Colonic mucosa (tissue), 4 donors: ENCODE data around the gene STT3A. TPM values are rescaled to one million over a fixed set of nuclear protein-coding genes. Genes with fewer than 3 reads are reported as not detected.

Experiments used
- DNase-seq: peaks from one replicate; pipeline ENCODE4 v3.0.0-alpha.2; 2020
- H3K27ac ChIP-seq: fragments of 200-600 bp; one replicate; pipeline ENCODE4 v1.8.0; 2021
- H3K27me3 ChIP-seq: fragments of 200-600 bp; one replicate; pipeline ENCODE4 v1.8.0; 2021
- H3K36me3 ChIP-seq: fragments of 200-600 bp; one replicate; pipeline ENCODE4 v1.8.0; 2021
- H3K4me1 ChIP-seq: fragments of 200-600 bp; one replicate; pipeline ENCODE4 v1.8.0; 2021; ENCODE audit warnings: mild to moderate bottlenecking
- H3K4me3 ChIP-seq: fragments of 200-600 bp; one replicate; pipeline ENCODE4 v1.8.0; 2021
- H3K9ac ChIP-seq, 2 donors: one replicate each; pipeline ENCODE4 v1.7.0; 2013; ENCODE audit warnings: control low read depth in 2 of 2, low read depth in 2 of 2, low read length in 2 of 2
- H3K9me3 ChIP-seq: fragments of 200-600 bp; one replicate; pipeline ENCODE4 v1.8.0; 2021
- CTCF ChIP-seq: fragments of 200-600 bp; IDR thresholded peaks from one replicate; pipeline ENCODE4 v1.8.0; 2022; ENCODE audit warnings: antibody characterized with exemption, mild to moderate bottlenecking
- intact Hi-C: fragments of 100-400 bp; cut with DNase I; formaldehyde crosslinking; loops from one replicate; pipeline ENCODE4 v1.14.1; 2022
- total RNA-seq, 2 donors: library from RNA; stranded (reverse); fragmentation: NEBNext Ultra II Directional in 1 of 2; extraction: Animal tissue kit (Norgen Biotek cat#: 25700) in 1 of 2; gene quantifications; one replicate each; pipeline ENCODE4 v1.2.1, GENCODE V29; 2021
- donor health status: healthy.
- donor health status: DM: no; HTN: no; CAD: no.
- donor health status: DM: no; HTN: no; CAD: no.

Gene STT3A
- total RNA-seq, 2 donors from 2014 or later = 130 to 183 TPM

GRCh38 chr11:125623064-125623463, 30.4 kb downstream of the STT3A start:
- no peaks in the 10 kb centered on the region for H3K9me3 ChIP-seq
- intact Hi-C loops = no loop called here
- TF ChIP-seq CTCF = no peak
- peaks cover 13% of the 10 kb centered on the region for H3K36me3 ChIP-seq
- H3K27ac ChIP-seq = no peak overlapping the region
- no peak overlapping the region for H3K4me3 ChIP-seq
- H3K27me3 ChIP-seq = no peaks in the 10 kb centered on the region
- H3K4me1 ChIP-seq = peaks cover 4% of the 10 kb centered on the region
- no peak overlapping the region for H3K9ac ChIP-seq
- DNase-seq = no peak

DNA sequence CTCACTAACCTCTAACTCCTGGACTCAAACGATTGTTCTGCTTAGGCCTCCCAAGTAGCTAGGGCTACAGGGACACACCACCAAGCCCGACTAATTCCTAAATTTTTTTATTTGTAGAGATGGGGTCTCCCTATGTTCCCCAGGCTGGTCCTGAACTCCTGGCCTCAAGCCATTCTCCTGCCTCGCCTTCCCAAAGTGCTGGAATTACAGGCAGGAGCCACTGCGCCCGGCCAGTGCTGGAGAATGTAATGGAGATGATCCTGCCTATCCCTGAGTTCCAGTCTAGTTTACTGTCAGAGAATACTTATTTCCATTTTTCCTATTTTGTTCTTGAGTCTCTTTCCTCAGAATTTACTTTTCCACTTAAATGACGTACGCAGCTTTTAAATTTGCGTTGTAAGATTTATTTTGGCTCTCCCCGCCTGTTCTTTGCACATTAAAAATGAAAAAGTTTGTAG, 32.1 kb downstream of the STT3A start, which contains the start of gene CHEK1:
Gene CHEK1, plus strand, starts transcription at position 408 of the 458 bp plus-strand sequence. CDS start 1,606 bp downstream, outside the sequence.
- no peak for DNase-seq
- TF ChIP-seq CTCF = no peak
- intact Hi-C loops = no loop called here

GRCh38 chr11:125625225-125625629, 32.6 kb downstream of the STT3A start:
- peak overlapping the region; percentile 76 for H3K4me3 ChIP-seq
- intact Hi-C loops = no loop called here
- H3K27me3 ChIP-seq = no peaks in the 10 kb centered on the region
- no peaks in the 10 kb centered on the region for H3K36me3 ChIP-seq
- DNase-seq = no peak
- TF ChIP-seq CTCF = no peak
- H3K4me1 ChIP-seq = peaks cover 4% of the 10 kb centered on the region
- H3K9me3 ChIP-seq = no peaks in the 10 kb centered on the region
- peak overlapping the region; percentile 89 for H3K27ac ChIP-seq
- peak overlapping the region; percentile 75 to 92 for H3K9ac ChIP-seq

More for the DNA sequence above, 32.1 kb downstream of the STT3A start, which contains the start of gene CHEK1:
- no peaks in the 10 kb centered on the region for H3K9me3 ChIP-seq
- no peaks in the 10 kb centered on the region for H3K36me3 ChIP-seq
- peaks cover 4% of the 10 kb centered on the region for H3K4me1 ChIP-seq
- no peaks in the 10 kb centered on the region for H3K27me3 ChIP-seq
- peak within 1 kb of the TSS; percentile 76 for H3K4me3 ChIP-seq
- peak within 1 kb of the TSS; percentile 89 for H3K27ac ChIP-seq
- peak within 1 kb of the TSS; percentile 75 to 92 for H3K9ac ChIP-seq

- Histone ChIP-seq H3K4me3 (peak overlapping the region; percentile 76), H3K9ac (peak overlapping the region; percentile 75 to 92), H3K4me1 (peaks cover 4% of the 10 kb centered on the region), H3K27ac (peak overlapping the region; percentile 89), H3K36me3 (no peaks in the 10 kb centered on the region), H3K27me3 (no peaks in the 10 kb centered on the region), H3K9me3 (no peaks in the 10 kb centered on the region)
- intact Hi-C loops = no loop called here
- peak; percentile 92 for DNase-seq
- TF ChIP-seq CTCF = no peak
Observed at GRCh38 chr11:125625630-125626287, 33.1 kb downstream of the STT3A start.

DNA sequence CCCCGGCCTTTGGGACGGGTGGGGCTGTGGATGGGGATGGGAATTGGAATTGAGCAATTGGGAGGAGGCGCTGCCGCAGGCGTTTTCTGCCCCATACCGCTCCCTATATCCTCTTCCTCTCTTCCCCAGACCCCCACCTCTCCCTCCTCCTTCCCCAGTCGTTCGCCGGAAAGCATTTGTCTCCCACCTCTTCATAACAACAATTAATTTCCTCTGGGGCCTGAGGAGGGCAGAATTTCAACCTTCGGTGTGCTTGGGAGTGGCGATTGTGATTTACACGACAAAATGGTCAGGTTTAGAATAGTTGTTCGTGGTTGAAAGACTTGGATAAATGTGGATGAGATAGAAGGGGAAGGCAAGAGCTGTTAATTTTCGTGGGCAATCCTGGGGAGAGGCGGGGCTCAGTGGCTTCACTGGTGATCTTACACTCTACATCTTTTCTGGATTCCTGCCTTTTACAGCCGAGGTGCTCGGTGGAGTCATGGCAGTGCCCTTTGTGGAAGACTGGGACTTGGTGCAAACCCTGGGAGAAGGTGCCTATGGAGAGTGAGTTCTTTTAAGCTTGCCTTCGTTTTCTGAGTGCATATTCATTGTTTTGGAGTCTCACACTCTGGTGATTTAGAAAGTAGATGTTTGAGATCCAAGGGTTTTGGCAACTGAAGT, 33.8 kb downstream of the STT3A start:
- Histone ChIP-seq H3K4me1 (peaks cover 4% of the 10 kb centered on the region), H3K27me3 (no peaks in the 10 kb centered on the region), H3K9ac (peak overlapping the region; percentile 75 to 92), H3K9me3 (no peaks in the 10 kb centered on the region), H3K4me3 (peak overlapping the region; percentile 76), H3K27ac (peak overlapping the region; percentile 89), H3K36me3 (no peaks in the 10 kb centered on the region)
- intact Hi-C loops = no loop called here
- TF ChIP-seq CTCF = peak; percentile 21
- no peak for DNase-seq
